SIG-M5 treated with dmso at 0.1 percent for 504 hours (cell line): Measurements from ENCODE around the gene STAU1.

Source experiments
- DNase-seq: peaks from one replicate; lab custom pipeline; 2025; ENCODE audit not compliant: unreplicated experiment; lab: John Stamatoyannopoulos, UW

STAU1 gene

DNA sequence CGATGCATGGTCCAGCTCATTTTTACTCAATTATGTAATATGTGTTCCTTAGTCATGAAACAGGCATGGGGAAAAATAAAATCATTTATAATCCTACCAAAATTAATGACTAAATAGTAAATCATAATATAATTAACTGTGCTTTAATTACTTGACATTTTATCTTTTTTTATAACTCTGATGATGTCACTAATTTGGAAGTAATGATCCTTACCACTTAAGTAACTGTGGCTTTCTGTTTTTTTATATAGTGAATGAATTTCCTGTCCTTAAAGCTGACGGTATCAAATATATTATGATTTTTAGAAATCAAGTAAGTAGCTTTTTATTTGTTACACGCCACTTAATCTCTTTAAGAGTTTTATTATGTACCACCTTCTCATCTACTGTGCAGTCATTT, 109.8 kb downstream of the STAU1 start:
- DNase-seq = no peak

DNA sequence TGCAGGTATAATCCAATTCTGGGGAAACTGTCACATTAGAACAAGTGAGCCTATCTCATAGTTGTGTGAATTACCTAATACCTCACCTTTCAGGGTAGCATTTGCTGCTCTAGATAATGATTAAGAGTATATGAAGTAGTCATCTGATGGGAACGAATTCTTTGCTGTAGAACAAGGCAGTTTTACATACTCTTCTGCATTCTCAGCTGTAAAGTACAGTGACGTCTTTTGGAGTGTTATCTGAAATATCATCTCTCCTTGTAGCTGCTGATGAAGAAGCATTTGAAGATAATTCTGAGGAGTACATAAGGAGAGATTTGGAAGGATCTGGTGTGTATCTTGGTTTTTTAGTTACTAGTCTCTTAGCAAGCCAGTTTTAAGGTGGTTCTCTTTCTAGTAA, 113.6 kb downstream of the STAU1 start:
- DNase-seq = no peak
